Progenitor cell of endocrine pancreas (in vitro differentiated cells): ENCODE results near the gene LSM2. TPM values are rescaled to one million over a fixed set of nuclear protein-coding genes. Genes with fewer than 3 reads are reported as not detected.

Source experiments
- DNase-seq: peaks from one replicate; pipeline ENCODE4 v3.0.0; 2021; ENCODE audit warnings: low spot score; ENCODE audit not compliant: unreplicated experiment
- H3K27ac Mint-ChIP-seq: 2 replicates; pipeline ENCODE4 v1.8.0; 2021; ENCODE audit warnings: mild to moderate bottlenecking, moderate library complexity, mixed read lengths
- H3K27me3 Mint-ChIP-seq: 2 replicates; pipeline ENCODE4 v1.8.0; 2021; ENCODE audit warnings: mixed read lengths
- H3K36me3 Mint-ChIP-seq: 2 replicates; pipeline ENCODE4 v1.8.0; 2022; ENCODE audit warnings: mixed read lengths; ENCODE audit not compliant: insufficient read depth
- H3K4me1 Mint-ChIP-seq: 2 replicates; pipeline ENCODE4 v1.8.0; 2021; ENCODE audit warnings: low read depth, mixed read lengths
- H3K4me3 Mint-ChIP-seq: 2 replicates; pipeline ENCODE4 v1.8.0; 2021; ENCODE audit warnings: low read depth, mild to moderate bottlenecking, moderate library complexity, mixed read lengths
- H3K9me3 Mint-ChIP-seq: 2 replicates; pipeline ENCODE4 v1.8.0; 2021; ENCODE audit warnings: low read depth, mixed read lengths
- CTCF ChIP-seq: fragments of 200-600 bp; sonication (generic); IDR thresholded peaks from one replicate; pipeline ENCODE4 v1.5.0; 2021; ENCODE audit warnings: antibody characterized with exemption, mild to moderate bottlenecking; ENCODE audit not compliant: unreplicated experiment
- total RNA-seq: library from RNA; stranded (reverse); gene quantifications from 2 replicates; pipeline ENCODE4 v1.2.1, GENCODE V29; 2021

Gene LSM2
- total RNA-seq, 1 donor from 2014 or later: 80.4 TPM

GRCh38 chr6:31760790-31761189 is 46.0 kb downstream of the LSM2 start:
- Mint-ChIP-seq H3K27me3 (no peaks in the 10 kb centered on the region), H3K4me3 (no peak overlapping the region), H3K4me1 (no peaks in the 10 kb centered on the region), H3K9me3 (no peaks in the 10 kb centered on the region), H3K27ac (no peak overlapping the region), H3K36me3 (peaks cover 3% of the 10 kb centered on the region)
- DNase-seq: no peak
- no peak for TF ChIP-seq CTCF

GRCh38 chr6:31758281-31758680 is 48.5 kb downstream of the LSM2 start:
- H3K4me3 Mint-ChIP-seq: no peak overlapping the region
- no peak for DNase-seq
- no peak overlapping the region for H3K27ac Mint-ChIP-seq
- TF ChIP-seq CTCF: no peak
- no peaks in the 10 kb centered on the region for H3K4me1 Mint-ChIP-seq
- no peaks in the 10 kb centered on the region for H3K9me3 Mint-ChIP-seq
- H3K27me3 Mint-ChIP-seq: no peaks in the 10 kb centered on the region
- H3K36me3 Mint-ChIP-seq: peaks cover 3% of the 10 kb centered on the region

- TF ChIP-seq CTCF: no peak
- no peaks in the 10 kb centered on the region for H3K27me3 Mint-ChIP-seq
- DNase-seq: no peak
Observed at GRCh38 chr6:31752739-31753319, 53.9 kb downstream of the LSM2 start.

GRCh38 chr6:31750411-31751022 is 56.2 kb downstream of the LSM2 start:
- H3K27me3 Mint-ChIP-seq: no peaks in the 10 kb centered on the region
- no peak overlapping the region for H3K4me3 Mint-ChIP-seq
- H3K36me3 Mint-ChIP-seq: peaks cover 4% of the 10 kb centered on the region
- H3K4me1 Mint-ChIP-seq: peaks cover 4% of the 10 kb centered on the region
- H3K9me3 Mint-ChIP-seq: no peaks in the 10 kb centered on the region
- TF ChIP-seq CTCF: no peak
- peak overlapping the region; percentile 52 for H3K27ac Mint-ChIP-seq
- DNase-seq: no peak

More at GRCh38 chr6:31752739-31753319, 53.9 kb downstream of the LSM2 start:
- no peak overlapping the region for H3K27ac Mint-ChIP-seq
- H3K9me3 Mint-ChIP-seq: no peaks in the 10 kb centered on the region
- H3K36me3 Mint-ChIP-seq: peaks cover 2% of the 10 kb centered on the region
- H3K4me3 Mint-ChIP-seq: no peak overlapping the region
- H3K4me1 Mint-ChIP-seq: peaks cover 4% of the 10 kb centered on the region

GRCh38 chr6:31749301-31750036 is 57.3 kb downstream of the LSM2 start:
- Mint-ChIP-seq H3K27me3 (no peaks in the 10 kb centered on the region), H3K4me1 (peaks cover 8% of the 10 kb centered on the region), H3K9me3 (no peaks in the 10 kb centered on the region), H3K36me3 (peaks cover 4% of the 10 kb centered on the region), H3K27ac (peak overlapping the region; percentile 1), H3K4me3 (no peak overlapping the region)
- no peak for DNase-seq
- TF ChIP-seq CTCF: no peak

Other genes starting within 250 kb of the LSM2 start
- not detected in 2 replicates for gene LTA, start 234.7 kb downstream of the LSM2 start, total RNA-seq
- gene TNF, start 231.4 kb downstream of the LSM2 start, total RNA-seq: not detected in 2 replicates
- gene LTB, start 224.5 kb downstream of the LSM2 start, total RNA-seq: 0.57 TPM in 1 of 2 replicates, not detected in the other
- gene LST1, start 220.7 kb downstream of the LSM2 start, total RNA-seq: not detected in 2 replicates
- not detected in 2 replicates for gene NCR3, start 214.0 kb downstream of the LSM2 start, total RNA-seq
- 1.7 and 3.1 TPM in 2 replicates for gene AIF1, start 191.7 kb downstream of the LSM2 start, total RNA-seq
- 272 and 273 TPM in 2 replicates for gene PRRC2A, start 186.3 kb downstream of the LSM2 start, total RNA-seq
- 458 and 471 TPM in 2 replicates for gene BAG6, start 154.3 kb downstream of the LSM2 start, total RNA-seq
- 7.1 and 7.5 TPM in 2 replicates for gene APOM, start 151.1 kb downstream of the LSM2 start, total RNA-seq
- gene C6orf47, start 146.2 kb downstream of the LSM2 start, total RNA-seq: 23.6 and 24.1 TPM in 2 replicates
- gene GPANK1, start 142.0 kb downstream of the LSM2 start, total RNA-seq: 15.2 and 18.0 TPM in 2 replicates
- 163 and 165 TPM in 2 replicates for gene CSNK2B, start 140.9 kb downstream of the LSM2 start, total RNA-seq
- gene LY6G5B, start 137.0 kb downstream of the LSM2 start, total RNA-seq: 24.8 and 30.6 TPM in 2 replicates
- gene LY6G5C, start 125.9 kb downstream of the LSM2 start, total RNA-seq: 4.4 and 6.5 TPM in 2 replicates
- 93.0 and 96.9 TPM in 2 replicates for gene ABHD16A, start 103.6 kb downstream of the LSM2 start, total RNA-seq
- not detected in 2 replicates for gene LY6G6F, start 100.1 kb downstream of the LSM2 start, total RNA-seq
- not detected in 2 replicates for gene LY6G6D, start 91.6 kb downstream of the LSM2 start, total RNA-seq
- gene LY6G6C, start 85.2 kb downstream of the LSM2 start, total RNA-seq: 0.60 and 1.3 TPM in 2 replicates
- gene MPIG6B, start 83.6 kb downstream of the LSM2 start, total RNA-seq: not detected in 2 replicates
- 218 and 233 TPM in 2 replicates for gene DDAH2, start 77.7 kb downstream of the LSM2 start, total RNA-seq
- 275 and 286 TPM in 2 replicates for gene CLIC1, start 70.4 kb downstream of the LSM2 start, total RNA-seq
- gene MSH5, start 67.0 kb downstream of the LSM2 start, total RNA-seq: 45.0 and 51.3 TPM in 2 replicates
- gene SAPCD1, start 44.3 kb downstream of the LSM2 start, total RNA-seq: 8.6 and 11.9 TPM in 2 replicates
- 9.5 and 11.6 TPM in 2 replicates for gene VWA7, start 29.6 kb downstream of the LSM2 start, total RNA-seq
- gene VARS1, start 11.2 kb downstream of the LSM2 start, total RNA-seq: 85.6 and 92.6 TPM in 2 replicates
- gene HSPA1L, start 8.3 kb upstream of the LSM2 start, total RNA-seq: 2.4 and 2.5 TPM in 2 replicates
- 52.5 and 56.6 TPM in 2 replicates for gene HSPA1A, start 8.6 kb upstream of the LSM2 start, total RNA-seq
- gene HSPA1B, start 20.8 kb upstream of the LSM2 start, total RNA-seq: 152 and 165 TPM in 2 replicates
- 52.4 and 57.4 TPM in 2 replicates for gene NEU1, start 55.9 kb upstream of the LSM2 start, total RNA-seq
- gene SLC44A4, start 72.0 kb upstream of the LSM2 start, total RNA-seq: 17.5 and 19.1 TPM in 2 replicates
- gene EHMT2, start 90.7 kb upstream of the LSM2 start, total RNA-seq: 161 and 175 TPM in 2 replicates
- gene ZBTB12, start 95.1 kb upstream of the LSM2 start, total RNA-seq: 47.1 and 55.5 TPM in 2 replicates
- gene C2, start 120.8 kb upstream of the LSM2 start, total RNA-seq: 0.47 and 0.65 TPM in 2 replicates
- gene CFB, start 139.1 kb upstream of the LSM2 start, total RNA-seq: 3.9 and 4.7 TPM in 2 replicates
- 67.2 and 71.8 TPM in 2 replicates for gene NELFE, start 152.0 kb upstream of the LSM2 start, total RNA-seq
- 97.9 and 103 TPM in 2 replicates for gene SKIC2, start 152.2 kb upstream of the LSM2 start, total RNA-seq
- gene DXO, start 165.2 kb upstream of the LSM2 start, total RNA-seq: 26.3 and 29.4 TPM in 2 replicates
- 13.1 and 14.1 TPM in 2 replicates for gene C4A, start 175.1 kb upstream of the LSM2 start, total RNA-seq
- 6.6 and 8.4 TPM in 2 replicates for gene C4B, start 207.8 kb upstream of the LSM2 start, total RNA-seq
- 0.38 and 0.67 TPM in 2 replicates for gene CYP21A2, start 231.4 kb upstream of the LSM2 start, total RNA-seq